Measurements from ENCODE around the gene ELOVL1. TPM values are rescaled to one million over a fixed set of nuclear protein-coding genes. Genes with fewer than 3 reads are reported as not detected.

ELOVL1 gene
- total RNA-seq, 1 donor from 2014 or later, result 74.2 TPM

GRCh38 chr1:43358746-43359693, 8.8 kb downstream of the ELOVL1 start, which contains the start of gene CDC20:
CDC20 (plus strand) TSS chr1:43358981; CDS start chr1:43359216, 235 bp downstream.
- intact Hi-C loops (cut with micrococcal nuclease), result loop anchor here (1.0 to 2.0 kb wide), 5 partner anchors 9 to 902 kb away; partner anchors contain the start of genes ELOVL1, MED8, PPCS and SZT2

- intact Hi-C loops (cut with micrococcal nuclease), result loop anchor here (1.0 to 2.0 kb wide), 5 partner anchors 10 to 901 kb away; partner anchors contain the start of genes ELOVL1, MED8, PPCS and SZT2
Observed at GRCh38 chr1:43358121-43358745, 9.6 kb downstream of the ELOVL1 start.

GRCh38 chr1:43357251-43357650, 10.6 kb downstream of the ELOVL1 start:
- intact Hi-C loops (cut with micrococcal nuclease), result no loop called here

- intact Hi-C loops (cut with micrococcal nuclease), result no loop called here
Observed at GRCh38 chr1:43354936-43355335, 12.9 kb downstream of the ELOVL1 start.

- intact Hi-C loops (cut with micrococcal nuclease), result no loop called here
Observed at GRCh38 chr1:43354471-43354870, 13.3 kb downstream of the ELOVL1 start.

- intact Hi-C loops (cut with micrococcal nuclease), result no loop called here
Observed at GRCh38 chr1:43352881-43353280, 14.9 kb downstream of the ELOVL1 start.

GRCh38 chr1:43352351-43352705, 15.5 kb downstream of the ELOVL1 start:
- intact Hi-C loops (cut with micrococcal nuclease), result no loop called here

- intact Hi-C loops (cut with micrococcal nuclease), result no loop called here
Observed at GRCh38 chr1:43351421-43352350, 16.1 kb downstream of the ELOVL1 start.

- intact Hi-C loops (cut with micrococcal nuclease), result no loop called here
Observed at GRCh38 chr1:43350976-43351375, 16.8 kb downstream of the ELOVL1 start.

GRCh38 chr1:43349594-43350306, 18.1 kb downstream of the ELOVL1 start:
- intact Hi-C loops (cut with micrococcal nuclease), result no loop called here

GRCh38 chr1:43348809-43349593, 18.8 kb downstream of the ELOVL1 start:
- intact Hi-C loops (cut with micrococcal nuclease), result no loop called here

GRCh38 chr1:43348343-43348808, 19.4 kb downstream of the ELOVL1 start:
- intact Hi-C loops (cut with micrococcal nuclease), result no loop called here

GRCh38 chr1:43346636-43347035, 21.2 kb downstream of the ELOVL1 start:
- intact Hi-C loops (cut with micrococcal nuclease), result no loop called here

- intact Hi-C loops (cut with micrococcal nuclease), result no loop called here
Observed at GRCh38 chr1:43345120-43345519, 22.7 kb downstream of the ELOVL1 start.

GRCh38 chr1:43344267-43344850, 23.5 kb downstream of the ELOVL1 start:
- intact Hi-C loops (cut with micrococcal nuclease), result no loop called here

GRCh38 chr1:43340559-43340958, 27.3 kb downstream of the ELOVL1 start:
- intact Hi-C loops (cut with micrococcal nuclease), result no loop called here

GRCh38 chr1:43339584-43340232, 28.1 kb downstream of the ELOVL1 start:
- intact Hi-C loops (cut with micrococcal nuclease), result no loop called here

GRCh38 chr1:43338001-43338400, 29.8 kb downstream of the ELOVL1 start:
- intact Hi-C loops (cut with micrococcal nuclease), result no loop called here

- intact Hi-C loops (cut with micrococcal nuclease), result no loop called here
Observed at GRCh38 chr1:43337588-43337987, 30.2 kb downstream of the ELOVL1 start, which contains the start of gene MPL. MPL (plus strand) TSS chr1:43337818; CDS start chr1:43337849, 31 bp downstream.
